ENCODE data around the gene STK32A. TPM values are rescaled to one million over a fixed set of nuclear protein-coding genes. Genes with fewer than 3 reads are reported as not detected.
A peak's percentile ranks its signal among the peaks of the same experiment; 100 is the strongest.

The STK32A gene
- total and polyA plus RNA-seq, 4 donors = 0.03 to 0.17 (median 0.09) TPM

DNA sequence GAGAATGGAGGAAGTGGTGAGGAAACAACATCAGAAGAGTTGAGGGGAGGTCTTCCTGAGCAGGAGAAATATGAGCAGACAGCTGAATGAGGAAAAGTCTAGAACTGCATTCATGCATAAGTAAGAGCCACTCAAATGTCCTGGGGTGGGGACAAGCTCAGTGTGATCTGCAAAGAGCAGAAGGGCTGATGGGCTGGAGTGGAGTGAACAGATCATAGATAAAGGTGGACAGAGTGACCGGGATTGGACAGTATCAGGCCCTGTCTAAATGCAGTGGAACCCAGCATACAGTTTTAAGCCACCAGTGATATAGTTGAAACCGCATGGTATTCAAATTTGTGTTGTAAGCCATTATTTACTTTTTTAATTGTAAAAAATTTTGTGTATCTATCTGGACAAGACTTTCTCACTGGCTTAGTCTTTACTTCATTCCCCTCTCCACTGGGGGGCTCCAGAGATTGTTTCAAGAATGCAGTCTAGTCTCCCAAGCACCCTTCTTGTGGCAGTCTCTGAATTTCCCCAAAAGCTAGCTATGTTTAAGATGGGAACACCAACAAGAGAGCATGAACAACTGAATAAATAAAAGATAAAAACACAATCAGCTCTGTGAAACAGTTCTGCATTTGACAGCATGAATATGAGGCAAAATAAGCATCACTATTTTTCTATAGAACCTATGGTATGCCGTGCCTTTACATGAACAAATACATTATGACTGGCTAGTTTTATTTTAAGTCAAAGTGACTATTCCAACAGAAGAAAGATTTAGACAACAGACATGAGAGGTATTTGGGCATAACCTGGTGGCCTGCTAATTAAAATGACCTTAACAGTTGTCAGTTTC lies 10.7 kb upstream of the STK32A start:
- no peak overlapping the region for H3K27ac ChIP-seq (ENCODE audit: low read depth in 1 of 2, low read length in 2 of 2)
- no peak for DNase-seq (ENCODE audit: low spot score)
- H3K9ac ChIP-seq (ENCODE audit: low read depth in 1 of 2, low read length in 2 of 2) = no peak overlapping the region
- peaks cover 0 to 2% (median 0%) of the 10 kb centered on the region in 4 donors for H3K9me3 ChIP-seq (ENCODE audit: control insufficient read depth in 4 of 4, low read length in 3 of 4)
- no peaks in the 10 kb centered on the region for H3K4me1 ChIP-seq (ENCODE audit: control insufficient read depth in 4 of 4, insufficient read depth in 4 of 4, low read length in 3 of 4)
- WGBS = 59% methylated on average over 3 of the region's 3 CpGs
- no peaks in the 10 kb centered on the region for H3K36me3 ChIP-seq (ENCODE audit: control insufficient read depth in 4 of 4, insufficient read depth in 3 of 4, low read depth in 1 of 4, low read length in 3 of 4)
- no peak overlapping the region for H3K4me3 ChIP-seq (ENCODE audit: low read depth in 1 of 3, low read length in 3 of 3)
- no peaks in the 10 kb centered on the region for H3K27me3 ChIP-seq (ENCODE audit: control insufficient read depth in 4 of 4, insufficient read depth in 4 of 4, low read length in 3 of 4)
- peak; percentile 64 to 71 for TF ChIP-seq RAD21 (IDR thresholded peaks at IDR 0.05)
- TF ChIP-seq, protein P1, sequence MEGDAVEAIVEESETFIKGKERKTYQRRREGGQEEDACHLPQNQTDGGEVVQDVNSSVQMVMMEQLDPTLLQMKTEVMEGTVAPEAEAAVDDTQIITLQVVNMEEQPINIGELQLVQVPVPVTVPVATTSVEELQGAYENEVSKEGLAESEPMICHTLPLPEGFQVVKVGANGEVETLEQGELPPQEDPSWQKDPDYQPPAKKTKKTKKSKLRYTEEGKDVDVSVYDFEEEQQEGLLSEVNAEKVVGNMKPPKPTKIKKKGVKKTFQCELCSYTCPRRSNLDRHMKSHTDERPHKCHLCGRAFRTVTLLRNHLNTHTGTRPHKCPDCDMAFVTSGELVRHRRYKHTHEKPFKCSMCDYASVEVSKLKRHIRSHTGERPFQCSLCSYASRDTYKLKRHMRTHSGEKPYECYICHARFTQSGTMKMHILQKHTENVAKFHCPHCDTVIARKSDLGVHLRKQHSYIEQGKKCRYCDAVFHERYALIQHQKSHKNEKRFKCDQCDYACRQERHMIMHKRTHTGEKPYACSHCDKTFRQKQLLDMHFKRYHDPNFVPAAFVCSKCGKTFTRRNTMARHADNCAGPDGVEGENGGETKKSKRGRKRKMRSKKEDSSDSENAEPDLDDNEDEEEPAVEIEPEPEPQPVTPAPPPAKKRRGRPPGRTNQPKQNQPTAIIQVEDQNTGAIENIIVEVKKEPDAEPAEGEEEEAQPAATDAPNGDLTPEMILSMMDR (IDR thresholded peaks at IDR 0.05; ENCODE audit: low read depth, low read length, missing input control) = peak; percentile 34
- no peak for TF ChIP-seq JUND (IDR thresholded peaks at IDR 0.05)

DNA sequence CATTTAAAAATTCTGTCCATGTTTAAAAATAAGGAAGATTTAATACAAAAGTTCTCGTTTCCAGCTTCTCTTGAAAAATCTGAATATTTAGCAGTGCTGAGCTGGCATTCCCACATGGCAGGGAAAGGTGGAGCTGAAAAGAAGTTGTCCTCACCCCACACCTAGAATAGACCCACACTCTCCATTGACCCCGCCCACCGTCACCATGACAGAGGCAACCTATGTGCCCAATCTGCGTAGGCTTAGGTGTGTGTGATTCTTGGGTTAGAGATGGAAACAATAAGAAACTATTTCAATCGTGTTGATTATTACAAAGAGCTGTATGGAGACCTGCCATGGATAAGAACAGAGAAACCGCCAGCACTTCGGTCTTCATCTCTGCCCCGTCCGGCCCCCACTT lies 8.9 kb upstream of the STK32A start:
- peaks cover 0 to 4% (median 0%) of the 10 kb centered on the region in 4 donors for H3K27me3 ChIP-seq (ENCODE audit: control insufficient read depth in 4 of 4, insufficient read depth in 4 of 4, low read length in 3 of 4)
- 90% methylated on average over 9 of the region's 9 CpGs for WGBS
- H3K9me3 ChIP-seq (ENCODE audit: control insufficient read depth in 4 of 4, low read length in 3 of 4) = peaks cover 0 to 2% (median 0%) of the 10 kb centered on the region in 4 donors
- H3K9ac ChIP-seq (ENCODE audit: low read depth in 1 of 2, low read length in 2 of 2) = no peak overlapping the region
- H3K4me1 ChIP-seq (ENCODE audit: control insufficient read depth in 4 of 4, insufficient read depth in 4 of 4, low read length in 3 of 4) = no peaks in the 10 kb centered on the region
- no peaks in the 10 kb centered on the region for H3K36me3 ChIP-seq (ENCODE audit: control insufficient read depth in 4 of 4, insufficient read depth in 3 of 4, low read depth in 1 of 4, low read length in 3 of 4)
- H3K27ac ChIP-seq (ENCODE audit: low read depth in 1 of 2, low read length in 2 of 2) = no peak overlapping the region
- no peak for DNase-seq (ENCODE audit: low spot score)
- no peak overlapping the region for H3K4me3 ChIP-seq (ENCODE audit: low read depth in 1 of 3, low read length in 3 of 3)
- TF ChIP-seq GABPA (IDR thresholded peaks at IDR 0.05 in 1 of 2, conservative IDR thresholded peaks at IDR 0.05 in 1 of 2) (no peak), SP1 (IDR thresholded peaks at IDR 0.05) (no peak), HNF4G (IDR thresholded peaks at IDR 0.05) (no peak), HNF4A (conservative IDR thresholded peaks at IDR 0.05) (no peak), YY1 (IDR thresholded peaks at IDR 0.05) (no peak), RXRA (IDR thresholded peaks at IDR 0.05) (no peak), NR2F2 (IDR thresholded peaks at IDR 0.05) (no peak), FOXA1 (IDR thresholded peaks at IDR 0.05) (no peak), REST (IDR thresholded peaks at IDR 0.05) (no peak), FOXA2 (IDR thresholded peaks at IDR 0.05) (no peak), TAF1 (conservative IDR thresholded peaks at IDR 0.05) (no peak), JUND (IDR thresholded peaks at IDR 0.05) (no peak), RAD21 (IDR thresholded peaks at IDR 0.05) (no peak)
- TF ChIP-seq, protein P2, sequence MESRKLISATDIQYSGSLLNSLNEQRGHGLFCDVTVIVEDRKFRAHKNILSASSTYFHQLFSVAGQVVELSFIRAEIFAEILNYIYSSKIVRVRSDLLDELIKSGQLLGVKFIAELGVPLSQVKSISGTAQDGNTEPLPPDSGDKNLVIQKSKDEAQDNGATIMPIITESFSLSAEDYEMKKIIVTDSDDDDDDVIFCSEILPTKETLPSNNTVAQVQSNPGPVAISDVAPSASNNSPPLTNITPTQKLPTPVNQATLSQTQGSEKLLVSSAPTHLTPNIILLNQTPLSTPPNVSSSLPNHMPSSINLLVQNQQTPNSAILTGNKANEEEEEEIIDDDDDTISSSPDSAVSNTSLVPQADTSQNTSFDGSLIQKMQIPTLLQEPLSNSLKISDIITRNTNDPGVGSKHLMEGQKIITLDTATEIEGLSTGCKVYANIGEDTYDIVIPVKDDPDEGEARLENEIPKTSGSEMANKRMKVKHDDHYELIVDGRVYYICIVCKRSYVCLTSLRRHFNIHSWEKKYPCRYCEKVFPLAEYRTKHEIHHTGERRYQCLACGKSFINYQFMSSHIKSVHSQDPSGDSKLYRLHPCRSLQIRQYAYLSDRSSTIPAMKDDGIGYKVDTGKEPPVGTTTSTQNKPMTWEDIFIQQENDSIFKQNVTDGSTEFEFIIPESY (IDR thresholded peaks at IDR 0.05) = no peak
- TF ChIP-seq, protein P3, sequence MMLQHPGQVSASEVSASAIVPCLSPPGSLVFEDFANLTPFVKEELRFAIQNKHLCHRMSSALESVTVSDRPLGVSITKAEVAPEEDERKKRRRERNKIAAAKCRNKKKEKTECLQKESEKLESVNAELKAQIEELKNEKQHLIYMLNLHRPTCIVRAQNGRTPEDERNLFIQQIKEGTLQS (IDR thresholded peaks at IDR 0.05) = no peak
- TF ChIP-seq, protein P1 (IDR thresholded peaks at IDR 0.05; ENCODE audit: low read depth, low read length, missing input control) = no peak

All from liver (tissue), 9 donors.